ENCODE measurements around the gene ADAMTS9. TPM values are rescaled to one million over a fixed set of nuclear protein-coding genes. Genes with fewer than 3 reads are reported as not detected.

ADAMTS9 gene
- total RNA-seq, 6 experiments from 2014 or later: 1.1 to 9.9 (median 3.5) TPM

DNA sequence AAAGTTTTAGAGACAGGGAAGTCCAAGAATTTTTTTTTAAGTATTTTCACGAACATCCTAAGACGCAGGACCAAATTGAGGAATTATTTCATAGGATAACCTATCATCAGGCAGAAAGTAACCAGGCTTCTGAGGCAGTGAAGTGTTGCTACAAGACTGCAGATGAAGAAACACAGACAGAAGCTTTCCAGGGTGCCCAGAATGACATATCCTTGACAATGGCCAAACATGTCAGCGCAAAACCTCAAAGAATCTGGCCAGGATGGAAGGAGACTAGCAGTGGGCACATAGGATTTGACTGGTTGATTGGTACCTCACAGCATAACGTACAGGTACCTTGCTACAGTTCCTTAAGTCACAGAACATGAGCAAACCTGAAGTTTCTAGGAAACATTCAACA lies 7.5 kb downstream of the ADAMTS9 start:
- H3K27ac ChIP-seq: no peak overlapping the region
- ATAC-seq: no peak
- no peaks in the 10 kb centered on the region for H3K36me3 ChIP-seq
- DNase-seq: no peak
- no peaks in the 10 kb centered on the region for H3K27me3 ChIP-seq
- TF ChIP-seq POLR2A (IDR thresholded peaks at IDR 0.05): no peak
- TF ChIP-seq, protein P1, sequence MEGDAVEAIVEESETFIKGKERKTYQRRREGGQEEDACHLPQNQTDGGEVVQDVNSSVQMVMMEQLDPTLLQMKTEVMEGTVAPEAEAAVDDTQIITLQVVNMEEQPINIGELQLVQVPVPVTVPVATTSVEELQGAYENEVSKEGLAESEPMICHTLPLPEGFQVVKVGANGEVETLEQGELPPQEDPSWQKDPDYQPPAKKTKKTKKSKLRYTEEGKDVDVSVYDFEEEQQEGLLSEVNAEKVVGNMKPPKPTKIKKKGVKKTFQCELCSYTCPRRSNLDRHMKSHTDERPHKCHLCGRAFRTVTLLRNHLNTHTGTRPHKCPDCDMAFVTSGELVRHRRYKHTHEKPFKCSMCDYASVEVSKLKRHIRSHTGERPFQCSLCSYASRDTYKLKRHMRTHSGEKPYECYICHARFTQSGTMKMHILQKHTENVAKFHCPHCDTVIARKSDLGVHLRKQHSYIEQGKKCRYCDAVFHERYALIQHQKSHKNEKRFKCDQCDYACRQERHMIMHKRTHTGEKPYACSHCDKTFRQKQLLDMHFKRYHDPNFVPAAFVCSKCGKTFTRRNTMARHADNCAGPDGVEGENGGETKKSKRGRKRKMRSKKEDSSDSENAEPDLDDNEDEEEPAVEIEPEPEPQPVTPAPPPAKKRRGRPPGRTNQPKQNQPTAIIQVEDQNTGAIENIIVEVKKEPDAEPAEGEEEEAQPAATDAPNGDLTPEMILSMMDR (IDR thresholded peaks at IDR 0.05): no peak
- 75% methylated on average over 4 of the region's 4 CpGs for WGBS (ENCODE audit: insufficient coverage, low coverage, low lambda C conversion rate, missing lambda C conversion rate)
- H3K4me1 ChIP-seq: no peaks in the 10 kb centered on the region
- H3K4me3 ChIP-seq: no peak overlapping the region
- intact Hi-C loops (cut with DNase I): no loop called here
- H3K9me3 ChIP-seq: no peaks in the 10 kb centered on the region

DNA sequence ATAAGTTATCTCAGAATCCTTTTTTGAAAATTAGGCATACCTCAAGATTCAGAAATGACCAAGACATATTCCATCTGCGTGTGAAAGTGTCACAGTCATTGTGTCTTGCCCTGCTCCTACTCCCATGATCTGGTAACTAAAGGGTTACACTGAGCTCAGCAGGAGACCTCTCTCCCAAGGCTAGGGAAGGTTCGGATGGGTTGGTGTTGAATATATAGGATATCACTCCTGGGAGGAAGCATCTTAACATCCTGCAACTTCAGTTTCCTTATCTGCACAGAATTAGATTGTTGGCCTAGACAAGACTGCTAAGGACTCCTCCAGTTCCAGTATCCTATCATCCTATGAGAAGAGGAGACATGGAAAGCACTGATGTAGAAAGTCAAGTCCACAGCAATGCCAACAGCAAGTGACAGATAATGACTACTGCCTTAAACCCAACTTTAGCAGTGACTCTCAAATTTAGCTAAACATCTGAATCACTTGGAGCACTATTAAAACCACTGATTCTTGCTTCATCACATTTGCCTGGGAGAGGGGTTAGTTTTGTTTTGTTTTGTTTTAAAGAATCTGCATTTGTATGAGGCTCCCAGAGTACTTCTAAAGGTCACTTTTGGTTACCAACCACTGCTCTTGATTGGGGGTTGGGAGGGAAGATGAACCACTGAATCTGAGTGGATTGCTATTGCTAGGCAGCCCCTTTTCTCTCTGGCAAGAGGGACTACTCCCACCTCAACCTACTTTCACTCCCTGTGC lies 9.7 kb downstream of the ADAMTS9 start:
- Histone ChIP-seq H3K4me1 (no peaks in the 10 kb centered on the region), H3K9me3 (no peaks in the 10 kb centered on the region), H3K4me3 (no peak overlapping the region), H3K27ac (no peak overlapping the region), H3K27me3 (no peaks in the 10 kb centered on the region), H3K36me3 (no peaks in the 10 kb centered on the region)
- DNase-seq: no peak
- TF ChIP-seq, protein P1 (IDR thresholded peaks at IDR 0.05): no peak
- no peak for TF ChIP-seq POLR2A (IDR thresholded peaks at IDR 0.05)
- intact Hi-C loops (cut with DNase I): no loop called here
- 54% methylated on average over 2 of the region's 2 CpGs for WGBS (ENCODE audit: insufficient coverage, low coverage, low lambda C conversion rate, missing lambda C conversion rate)
- no peak for ATAC-seq

DNA sequence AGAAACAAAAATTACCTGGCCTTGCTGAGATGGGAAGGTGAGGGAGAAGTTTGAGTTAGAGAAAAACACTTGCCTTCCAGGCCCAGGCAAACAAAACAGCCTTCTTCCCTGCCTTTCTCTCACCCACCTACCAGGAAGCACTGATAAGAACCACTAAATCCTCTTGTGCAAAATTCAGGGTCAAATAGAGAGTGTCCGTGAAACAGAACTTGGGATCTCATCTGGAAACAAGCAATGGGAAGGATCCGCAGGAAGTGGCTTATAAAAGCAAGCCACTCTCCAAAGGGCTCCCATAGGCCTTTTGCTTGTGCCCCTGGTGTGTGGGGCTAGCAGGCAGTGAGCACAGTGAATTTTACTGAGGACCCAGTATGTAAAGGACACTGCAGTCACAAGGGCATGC lies 11.0 kb downstream of the ADAMTS9 start:
- 51% methylated on average over 2 of the region's 2 CpGs for WGBS (ENCODE audit: insufficient coverage, low coverage, low lambda C conversion rate, missing lambda C conversion rate)
- DNase-seq: no peak
- Histone ChIP-seq H3K4me1 (no peaks in the 10 kb centered on the region), H3K36me3 (no peaks in the 10 kb centered on the region), H3K27ac (no peak overlapping the region), H3K9me3 (no peaks in the 10 kb centered on the region), H3K27me3 (no peaks in the 10 kb centered on the region), H3K4me3 (no peak overlapping the region)
- intact Hi-C loops (cut with DNase I): no loop called here
- ATAC-seq: peak in 1 of 4 donors; percentile 22
- TF ChIP-seq, protein P1 (IDR thresholded peaks at IDR 0.05): no peak
- TF ChIP-seq POLR2A (IDR thresholded peaks at IDR 0.05): no peak

DNA sequence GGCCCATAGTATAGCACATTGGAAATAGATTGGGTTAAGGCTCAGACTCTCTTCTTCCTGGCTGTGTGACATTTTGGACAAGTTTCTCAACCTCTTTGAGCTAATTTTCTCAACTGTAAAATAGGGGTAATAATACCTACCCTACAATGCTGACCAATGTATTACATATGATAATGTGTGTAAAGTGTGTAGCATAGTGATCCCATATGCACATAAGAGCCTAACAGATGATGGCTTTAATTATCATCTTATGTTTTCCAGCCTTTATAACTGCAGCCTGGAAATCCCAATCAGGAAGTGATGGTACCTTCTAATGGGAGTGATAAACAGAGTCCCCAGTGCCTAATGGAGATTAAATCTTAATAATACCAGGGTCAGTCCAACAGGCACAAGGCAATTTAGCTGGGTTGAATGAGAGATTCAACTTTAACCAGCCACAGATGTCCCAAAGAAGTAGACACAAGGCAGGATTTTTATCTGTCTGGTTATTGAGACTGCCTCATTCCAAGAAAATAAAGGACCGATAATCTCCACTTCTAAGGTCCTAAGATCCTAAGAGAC lies 12.0 kb downstream of the ADAMTS9 start:
- DNase-seq (no peak), ATAC-seq (no peak)
- H3K4me3 ChIP-seq: no peak overlapping the region
- no peaks in the 10 kb centered on the region for H3K9me3 ChIP-seq
- intact Hi-C loops (cut with DNase I): no loop called here
- H3K36me3 ChIP-seq: no peaks in the 10 kb centered on the region
- no peaks in the 10 kb centered on the region for H3K4me1 ChIP-seq
- no peaks in the 10 kb centered on the region for H3K27me3 ChIP-seq
- WGBS (ENCODE audit: insufficient coverage, low coverage, low lambda C conversion rate, missing lambda C conversion rate): 80% methylated on average over 1 of the region's 1 CpG
- no peak overlapping the region for H3K27ac ChIP-seq
- no peak for TF ChIP-seq POLR2A (IDR thresholded peaks at IDR 0.05)
- TF ChIP-seq, protein P1 (IDR thresholded peaks at IDR 0.05): no peak
